Sigmoid colon (tissue), 7 donors: ENCODE data around the gene IDE. TPM values are rescaled to one million over a fixed set of nuclear protein-coding genes. Genes with fewer than 3 reads are reported as not detected.

Experiments used
- DNase-seq: peaks from one replicate; pipeline ENCODE4 v3.0.0-alpha.2; 2019
- H3K27ac ChIP-seq, 4 donors: fragments of 200-600 bp; sonication (generic); one replicate each; pipeline ENCODE4 v1.5.1; 2016 to 2019; ENCODE audit warnings: mild to moderate bottlenecking in 1 of 4
- H3K27me3 ChIP-seq, 3 donors: fragments of 200-600 bp; sonication (generic); one replicate each; pipeline ENCODE4 v1.5.1; 2019; ENCODE audit warnings: mild to moderate bottlenecking in 1 of 3
- H3K36me3 ChIP-seq, 4 donors: fragments of 200-600 bp; sonication (generic); one replicate each; pipeline ENCODE4 v1.5.1; 2016 to 2019
- H3K4me1 ChIP-seq, 4 donors: fragments of 200-600 bp; sonication (generic); one replicate each; pipeline ENCODE4 v1.5.1; 2017 to 2019
- H3K4me3 ChIP-seq, 4 donors: fragments of 200-600 bp; sonication (generic); one replicate each; pipeline ENCODE4 v1.5.1; 2017 to 2019; ENCODE audit warnings: mild to moderate bottlenecking in 2 of 4, moderate library complexity in 1 of 4
- H3K9me3 ChIP-seq, 4 donors: fragments of 200-600 bp in 3 of 4; sonication (generic) in 3 of 4; one replicate each; pipeline versions ENCODE4 v1.5.1 to v1.6.1; 2013 to 2019
- EP300 ChIP-seq, 4 donors: sonication (generic); formaldehyde crosslinking; IDR thresholded peaks; one replicate each; pipeline ENCODE4 v1.6.1; 2017; ENCODE audit warnings: antibody characterized with exemption in 4 of 4
- POLR2A ChIP-seq, 2 donors: fragments of 450-650 bp; IDR thresholded peaks; one replicate each; pipeline ENCODE4 v1.6.1; 2016; ENCODE audit warnings: antibody characterized with exemption in 2 of 2, mild to moderate bottlenecking in 2 of 2, moderate library complexity in 2 of 2
- POLR2AphosphoS5 ChIP-seq, 4 donors: sonication (generic); formaldehyde crosslinking; IDR thresholded peaks; one replicate each; pipeline ENCODE4 v1.6.1; 2017; ENCODE audit warnings: antibody characterized with exemption in 4 of 4
- WGBS, 2 donors: extraction: QIAGEN DNeasy Blood & Tissue Kit; methylation state at CpG; one replicate each; pipeline ENCODE4 v1.1.7; 2013; 5-methylcytosine and 5-hydroxymethylcytosine counted together
- intact Hi-C: fragments of 100-400 bp; cut with DNase I; formaldehyde crosslinking; loops from one replicate; pipeline ENCODE4 v1.15.1; 2023
- polyA plus RNA-seq, 3 donors: library from polyadenylated mRNA; stranded (reverse); fragments of 200-250 nt; gene quantifications; one replicate each; pipeline ENCODE4 v1.2.3, GENCODE V29; 2013
- total RNA-seq, 4 donors: library from RNA; depleted of rRNA; stranded (reverse); fragments of >200 nt; gene quantifications; one replicate each; pipeline ENCODE4 v1.1.0, GENCODE V29; 2016
- TF ChIP-seq, protein P1 (sequence below), 4 experiments: fragments of 450-650 bp in 3 of 4; fragments of 200-600 bp in 1 of 4; IDR thresholded peaks; one replicate each; pipeline ENCODE4 v1.5.1; 2016 to 2019; ENCODE audit warnings: antibody characterized with exemption in 4 of 4, mild to moderate bottlenecking in 3 of 4, moderate library complexity in 2 of 4
- donor health status: healthy with polysubstance abuse.
- donor health status: Bipolar disorder and iron deficiency.
- donor health status: healthy.

The IDE gene
- total and polyA plus RNA-seq, 7 donors = 7.8 to 32.9 (median 23.3) TPM

DNA sequence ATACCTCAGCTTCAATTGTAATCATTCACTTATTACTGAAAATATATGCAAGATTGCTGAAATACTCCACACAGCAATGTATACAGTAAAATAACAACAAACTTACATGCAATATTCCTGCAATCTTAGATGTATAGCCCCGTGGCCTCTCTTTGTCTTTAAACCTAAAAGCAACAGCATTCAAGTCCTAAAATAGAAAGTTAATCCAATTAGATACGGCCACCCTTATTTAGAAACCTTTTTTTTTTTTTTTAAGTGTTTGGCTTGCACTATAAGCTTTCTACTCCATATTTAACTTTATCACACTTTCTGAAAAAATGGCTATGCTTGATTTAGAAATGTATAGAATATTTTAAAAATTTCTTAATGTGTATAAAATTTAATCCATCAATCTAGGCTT is 67.6 kb downstream of the IDE start:
- intact Hi-C loops = no loop called here
- H3K4me1 ChIP-seq = no peaks in the 10 kb centered on the region
- WGBS, 2 donors = 82 to 86% methylated on average over 2 of the region's 2 CpGs
- no peak overlapping the region for H3K4me3 ChIP-seq
- H3K36me3 ChIP-seq = peaks cover 0 to 78% (median 17%) of the 10 kb centered on the region in 4 donors
- no peak for DNase-seq
- no peaks in the 10 kb centered on the region for H3K9me3 ChIP-seq
- no peak for TF ChIP-seq POLR2A (IDR thresholded peaks at IDR 0.05)
- no peak for TF ChIP-seq POLR2AphosphoS5 (IDR thresholded peaks at IDR 0.05)
- TF ChIP-seq EP300 (IDR thresholded peaks at IDR 0.05) = no peak
- TF ChIP-seq, protein P1, sequence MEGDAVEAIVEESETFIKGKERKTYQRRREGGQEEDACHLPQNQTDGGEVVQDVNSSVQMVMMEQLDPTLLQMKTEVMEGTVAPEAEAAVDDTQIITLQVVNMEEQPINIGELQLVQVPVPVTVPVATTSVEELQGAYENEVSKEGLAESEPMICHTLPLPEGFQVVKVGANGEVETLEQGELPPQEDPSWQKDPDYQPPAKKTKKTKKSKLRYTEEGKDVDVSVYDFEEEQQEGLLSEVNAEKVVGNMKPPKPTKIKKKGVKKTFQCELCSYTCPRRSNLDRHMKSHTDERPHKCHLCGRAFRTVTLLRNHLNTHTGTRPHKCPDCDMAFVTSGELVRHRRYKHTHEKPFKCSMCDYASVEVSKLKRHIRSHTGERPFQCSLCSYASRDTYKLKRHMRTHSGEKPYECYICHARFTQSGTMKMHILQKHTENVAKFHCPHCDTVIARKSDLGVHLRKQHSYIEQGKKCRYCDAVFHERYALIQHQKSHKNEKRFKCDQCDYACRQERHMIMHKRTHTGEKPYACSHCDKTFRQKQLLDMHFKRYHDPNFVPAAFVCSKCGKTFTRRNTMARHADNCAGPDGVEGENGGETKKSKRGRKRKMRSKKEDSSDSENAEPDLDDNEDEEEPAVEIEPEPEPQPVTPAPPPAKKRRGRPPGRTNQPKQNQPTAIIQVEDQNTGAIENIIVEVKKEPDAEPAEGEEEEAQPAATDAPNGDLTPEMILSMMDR (IDR thresholded peaks at IDR 0.05) = no peak
- H3K27ac ChIP-seq = no peak overlapping the region
- no peaks in the 10 kb centered on the region for H3K27me3 ChIP-seq

DNA sequence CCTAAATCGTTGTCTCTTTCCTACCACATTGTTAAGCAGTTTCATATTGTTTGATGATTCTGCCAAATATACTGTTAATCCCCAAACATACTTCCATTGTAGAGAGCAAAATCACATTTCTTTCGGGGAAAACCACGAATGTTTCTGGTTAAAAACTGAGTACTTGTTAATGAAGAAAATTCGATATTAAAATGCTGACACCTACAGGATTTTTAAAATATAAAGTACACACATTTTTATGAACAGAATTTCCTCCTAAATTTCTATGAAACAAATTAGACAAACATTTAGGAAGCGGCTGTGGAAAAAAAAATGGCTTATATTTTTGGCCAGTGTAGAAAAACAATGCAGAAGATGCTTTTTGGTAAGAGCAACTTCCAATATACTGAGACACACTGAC is 68.8 kb downstream of the IDE start:
- Histone ChIP-seq H3K36me3 (peaks cover 0 to 88% (median 17%) of the 10 kb centered on the region in 4 donors), H3K27ac (no peak overlapping the region), H3K27me3 (no peaks in the 10 kb centered on the region), H3K9me3 (no peaks in the 10 kb centered on the region), H3K4me1 (no peaks in the 10 kb centered on the region), H3K4me3 (no peak overlapping the region)
- TF ChIP-seq EP300 (IDR thresholded peaks at IDR 0.05) = no peak
- TF ChIP-seq, protein P1 (IDR thresholded peaks at IDR 0.05) = no peak
- no peak for TF ChIP-seq POLR2AphosphoS5 (IDR thresholded peaks at IDR 0.05)
- TF ChIP-seq POLR2A (IDR thresholded peaks at IDR 0.05) = no peak
- intact Hi-C loops = no loop called here
- 90 to 92% methylated on average over 5 of the region's 5 CpGs for WGBS, 2 donors
- DNase-seq = no peak

DNA sequence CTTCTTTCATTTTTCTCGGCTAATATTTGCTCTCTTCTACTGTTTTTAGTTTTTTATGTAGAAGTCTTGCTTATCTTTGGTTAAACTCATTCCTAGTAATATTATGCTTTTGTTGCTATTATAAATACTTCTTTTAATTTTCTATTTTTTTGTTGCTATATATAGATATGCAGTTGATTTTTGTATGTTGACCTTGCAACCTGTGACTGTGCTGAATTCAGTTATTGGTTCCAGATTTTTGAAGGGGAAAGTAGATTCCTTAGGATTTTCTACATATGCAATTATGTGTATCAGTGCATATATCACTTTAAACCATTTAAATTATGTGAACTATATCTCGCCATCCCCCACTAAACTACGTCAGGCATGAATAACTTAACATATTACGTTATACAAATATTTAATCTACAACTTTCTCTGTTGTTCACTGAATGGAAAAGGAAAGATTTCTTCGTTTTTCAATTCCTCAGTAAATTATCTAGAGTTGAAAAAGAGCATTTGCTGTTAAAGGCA is 71.5 kb downstream of the IDE start:
- 92% methylated on average over 5 of the region's 5 CpGs for WGBS, 2 donors
- no peak for TF ChIP-seq POLR2AphosphoS5 (IDR thresholded peaks at IDR 0.05)
- TF ChIP-seq, protein P1 (IDR thresholded peaks at IDR 0.05) = no peak
- TF ChIP-seq POLR2A (IDR thresholded peaks at IDR 0.05) = no peak
- no peak for TF ChIP-seq EP300 (IDR thresholded peaks at IDR 0.05)
- Histone ChIP-seq H3K9me3 (no peaks in the 10 kb centered on the region), H3K36me3 (peaks cover 0 to 90% (median 8%) of the 10 kb centered on the region in 4 donors), H3K4me1 (no peaks in the 10 kb centered on the region), H3K4me3 (no peak overlapping the region), H3K27me3 (no peaks in the 10 kb centered on the region), H3K27ac (no peak overlapping the region)
- intact Hi-C loops = no loop called here
- no peak for DNase-seq

DNA sequence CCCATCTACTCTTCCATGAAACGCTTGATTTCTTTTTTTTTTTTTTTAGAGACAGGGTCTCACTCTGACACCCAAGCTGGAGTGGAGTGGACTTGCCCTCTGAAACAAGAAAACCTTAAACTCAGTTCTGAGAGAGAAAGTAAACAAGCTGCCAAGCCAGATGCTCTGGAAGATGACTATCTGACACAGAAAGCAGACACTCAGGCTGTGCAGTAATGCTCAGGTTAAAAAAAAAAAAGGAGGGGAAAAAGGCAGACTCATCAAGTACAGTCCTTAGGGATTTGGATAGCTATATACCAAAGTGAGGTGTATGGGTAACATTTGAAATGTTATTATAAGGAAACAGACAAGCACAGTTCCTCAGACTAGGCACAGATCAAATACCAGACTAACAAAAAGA is 80.5 kb downstream of the IDE start:
- 88 to 95% methylated on average over 1 of the region's 1 CpG for WGBS, 2 donors
- TF ChIP-seq POLR2AphosphoS5 (IDR thresholded peaks at IDR 0.05) = no peak
- no peak for TF ChIP-seq EP300 (IDR thresholded peaks at IDR 0.05)
- no peak for TF ChIP-seq POLR2A (IDR thresholded peaks at IDR 0.05)
- TF ChIP-seq, protein P1 (IDR thresholded peaks at IDR 0.05) = no peak
- intact Hi-C loops = no loop called here
- no peak overlapping the region for H3K4me3 ChIP-seq
- H3K27me3 ChIP-seq = no peaks in the 10 kb centered on the region
- H3K9me3 ChIP-seq = no peaks in the 10 kb centered on the region
- no peak overlapping the region for H3K27ac ChIP-seq
- H3K4me1 ChIP-seq = no peaks in the 10 kb centered on the region
- no peak for DNase-seq
- H3K36me3 ChIP-seq = peaks cover 9 to 79% (median 15%) of the 10 kb centered on the region in 4 donors

DNA sequence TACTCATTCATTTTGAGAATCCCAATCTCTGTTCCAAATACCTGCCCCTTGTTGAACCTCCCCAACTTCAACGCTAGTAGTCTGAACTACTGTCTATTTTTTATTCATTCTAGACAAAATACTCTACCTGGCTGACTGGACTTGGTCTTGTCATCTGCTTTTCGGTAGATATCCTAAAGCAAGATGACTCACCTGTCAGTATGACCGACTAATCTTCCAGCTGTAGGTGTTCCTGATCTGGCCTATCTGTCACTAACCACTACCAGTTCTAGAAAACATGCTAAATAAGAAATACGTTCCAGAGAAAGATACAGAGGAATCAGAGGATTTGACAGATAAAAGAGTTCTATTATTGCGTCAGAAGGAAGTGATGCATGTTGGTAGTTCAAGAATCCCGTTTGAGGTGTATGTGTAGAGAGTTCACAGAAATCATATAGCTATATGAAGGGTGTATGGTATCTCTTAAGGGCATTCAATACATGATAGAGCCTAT is 81.1 kb downstream of the IDE start:
- intact Hi-C loops = no loop called here
- no peak for DNase-seq
- Histone ChIP-seq H3K27ac (no peak overlapping the region), H3K9me3 (no peaks in the 10 kb centered on the region), H3K36me3 (peaks cover 11 to 79% (median 20%) of the 10 kb centered on the region in 4 donors), H3K4me3 (no peak overlapping the region), H3K4me1 (no peaks in the 10 kb centered on the region), H3K27me3 (no peaks in the 10 kb centered on the region)
- 94 to 96% methylated on average over 6 of the region's 6 CpGs for WGBS, 2 donors
- no peak for TF ChIP-seq POLR2A (IDR thresholded peaks at IDR 0.05)
- no peak for TF ChIP-seq EP300 (IDR thresholded peaks at IDR 0.05)
- no peak for TF ChIP-seq POLR2AphosphoS5 (IDR thresholded peaks at IDR 0.05)
- TF ChIP-seq, protein P1 (IDR thresholded peaks at IDR 0.05) = no peak
